Measurements from ENCODE around the gene PLEKHA7. TPM values are rescaled to one million over a fixed set of nuclear protein-coding genes. Genes with fewer than 3 reads are reported as not detected.

The PLEKHA7 gene
- polyA plus RNA-seq, 3 donors = 11.9 to 18.7 (median 16.2) TPM

- H3K27ac ChIP-seq (ENCODE audit: low read depth, low read length) = no peak overlapping the region
- WGBS, 3 donors = 95 to 97% (median 96%) methylated on average over 9 of the region's 9 CpGs
Measured at GRCh38 chr11:16841481-16841880, 172.7 kb downstream of the PLEKHA7 start.

GRCh38 chr11:16840951-16841350 is 173.3 kb downstream of the PLEKHA7 start:
- H3K27ac ChIP-seq (ENCODE audit: low read depth, low read length) = no peak overlapping the region
- WGBS, 3 donors = 92 to 100% (median 95%) methylated on average over 2 of the region's 2 CpGs

GRCh38 chr11:16839821-16840220 is 174.4 kb downstream of the PLEKHA7 start:
- no peak overlapping the region for H3K27ac ChIP-seq (ENCODE audit: low read depth, low read length)
- 64 to 92% (median 64%) methylated on average over 3 of the region's 3 CpGs for WGBS, 3 donors

- H3K27ac ChIP-seq (ENCODE audit: low read depth, low read length) = no peak overlapping the region
- WGBS, 3 donors = 89 to 96% (median 96%) methylated on average over 1 of the region's 1 CpG
Measured at GRCh38 chr11:16834384-16834783, 179.8 kb downstream of the PLEKHA7 start.

GRCh38 chr11:16833026-16833425 is 181.2 kb downstream of the PLEKHA7 start:
- H3K27ac ChIP-seq (ENCODE audit: low read depth, low read length) = no peak overlapping the region
- 87 to 92% (median 90%) methylated on average over 2 of the region's 2 CpGs for WGBS, 3 donors

GRCh38 chr11:16832193-16832539 is 182.0 kb downstream of the PLEKHA7 start:
- WGBS, 3 donors = 95 to 100% (median 96%) methylated on average over 1 of the region's 1 CpG
- no peak overlapping the region for H3K27ac ChIP-seq (ENCODE audit: low read depth, low read length)

- H3K27ac ChIP-seq (ENCODE audit: low read depth, low read length) = no peak overlapping the region
- 77 to 86% (median 85%) methylated on average over 10 of the region's 10 CpGs for WGBS, 3 donors
Measured at GRCh38 chr11:16831316-16832192, 182.7 kb downstream of the PLEKHA7 start.

- no peak overlapping the region for H3K27ac ChIP-seq (ENCODE audit: low read depth, low read length)
- 35 to 89% (median 76%) methylated on average over 2 of the region's 2 CpGs for WGBS, 3 donors
Measured at GRCh38 chr11:16827139-16827538, 187.1 kb downstream of the PLEKHA7 start.

- H3K27ac ChIP-seq (ENCODE audit: low read depth, low read length) = no peak overlapping the region
- 86 to 92% (median 90%) methylated on average over 9 of the region's 9 CpGs for WGBS, 3 donors
Measured at GRCh38 chr11:16825968-16826367, 188.2 kb downstream of the PLEKHA7 start.

GRCh38 chr11:16825101-16825500 is 189.1 kb downstream of the PLEKHA7 start:
- no peak overlapping the region for H3K27ac ChIP-seq (ENCODE audit: low read depth, low read length)
- 80 to 83% (median 83%) methylated on average over 5 of the region's 5 CpGs for WGBS, 3 donors

GRCh38 chr11:16820324-16821092 is 193.7 kb downstream of the PLEKHA7 start:
- H3K27ac ChIP-seq (ENCODE audit: low read depth, low read length) = no peak overlapping the region
- WGBS, 3 donors = 29 to 34% (median 33%) methylated on average over 8 of the region's 8 CpGs

- 72 to 82% (median 80%) methylated on average over 4 of the region's 4 CpGs for WGBS, 3 donors
- H3K27ac ChIP-seq (ENCODE audit: low read depth, low read length) = no peak overlapping the region
Measured at GRCh38 chr11:16818284-16818683, 195.9 kb downstream of the PLEKHA7 start.

- 39 to 69% (median 45%) methylated on average over 4 of the region's 4 CpGs for WGBS, 3 donors
- no peak overlapping the region for H3K27ac ChIP-seq (ENCODE audit: low read depth, low read length)
Measured at GRCh38 chr11:16817351-16817750, 196.9 kb downstream of the PLEKHA7 start.

- 96% methylated on average over 32 of the region's 32 CpGs for WGBS, 3 donors
- no peak overlapping the region for H3K27ac ChIP-seq (ENCODE audit: low read depth, low read length)
Measured at GRCh38 chr11:16816358-16817270, 197.6 kb downstream of the PLEKHA7 start.

GRCh38 chr11:16815047-16815767 is 199.0 kb downstream of the PLEKHA7 start:
- H3K27ac ChIP-seq (ENCODE audit: low read depth, low read length) = no peak overlapping the region
- 52 to 70% (median 56%) methylated on average over 23 of the region's 23 CpGs for WGBS, 3 donors

- WGBS, 3 donors = 65 to 82% (median 66%) methylated on average over 7 of the region's 7 CpGs
Measured at GRCh38 chr11:16814410-16815046, 199.7 kb downstream of the PLEKHA7 start.

GRCh38 chr11:16813126-16813525 is 201.1 kb downstream of the PLEKHA7 start:
- 57 to 82% (median 65%) methylated on average over 5 of the region's 5 CpGs for WGBS, 3 donors
- H3K27ac ChIP-seq (ENCODE audit: low read depth, low read length) = no peak overlapping the region

More at GRCh38 chr11:16814410-16815046, 199.7 kb downstream of the PLEKHA7 start:
- H3K27ac ChIP-seq (ENCODE audit: low read depth, low read length) = no peak overlapping the region
